ENCODE measurements around the gene FAM221B.

Gene FAM221B

GRCh38 chr9:35814841-35815543, 13.5 kb downstream of the FAM221B start, which contains the start of gene HINT2:
HINT2 (minus strand) TSS chr9:35815042; CDS start chr9:35814979, 63 bp downstream.
- peak; percentile 99 for DNase-seq

- DNase-seq = no peak
Observed at GRCh38 chr9:35814106-35814840, 14.3 kb downstream of the FAM221B start.

GRCh38 chr9:35813434-35814105, 15.0 kb downstream of the FAM221B start:
- no peak for DNase-seq

GRCh38 chr9:35812025-35812602, 16.4 kb downstream of the FAM221B start, which contains the start of gene SPAG8:
SPAG8 (minus strand) TSS chr9:35812262; CDS start chr9:35812147, 115 bp downstream.
- DNase-seq = peak; percentile 92

GRCh38 chr9:35811381-35812024, 17.0 kb downstream of the FAM221B start:
- no peak for DNase-seq

GRCh38 chr9:35810122-35810521, 18.4 kb downstream of the FAM221B start:
- DNase-seq = no peak

GRCh38 chr9:35808433-35808832, 20.1 kb downstream of the FAM221B start:
- no peak for DNase-seq

- DNase-seq = no peak
Observed at GRCh38 chr9:35806101-35806500, 22.4 kb downstream of the FAM221B start.

- DNase-seq = no peak
Observed at GRCh38 chr9:35801328-35802128, 27.0 kb downstream of the FAM221B start.

GRCh38 chr9:35800530-35800929, 28.0 kb downstream of the FAM221B start:
- no peak for DNase-seq

- no peak for DNase-seq
Observed at GRCh38 chr9:35798658-35799374, 29.7 kb downstream of the FAM221B start.

GRCh38 chr9:35797311-35798109, 31.0 kb downstream of the FAM221B start:
- DNase-seq = no peak

GRCh38 chr9:35795695-35796094, 32.8 kb downstream of the FAM221B start:
- DNase-seq = no peak

- no peak for DNase-seq
Observed at GRCh38 chr9:35793461-35793860, 35.1 kb downstream of the FAM221B start.

GRCh38 chr9:35792826-35793225, 35.7 kb downstream of the FAM221B start:
- DNase-seq = no peak

- no peak for DNase-seq
Observed at GRCh38 chr9:35792024-35792813, 36.3 kb downstream of the FAM221B start.

GRCh38 chr9:35791297-35791921, 37.1 kb downstream of the FAM221B start, which contains the start of gene NPR2:
NPR2 (plus strand) TSS chr9:35791591; CDS start chr9:35792409, 818 bp downstream.
- no peak for DNase-seq

GRCh38 chr9:35790385-35791296, 37.9 kb downstream of the FAM221B start:
- DNase-seq = peak; percentile 47
